PC-3 (cell line): ENCODE data around the gene GALNT1. TPM values are rescaled to one million over a fixed set of nuclear protein-coding genes. Genes with fewer than 3 reads are reported as not detected.

Source experiments
- ATAC-seq: fragments of 200-7000 bp; cut with Tn5 transposase; 2 replicates; pipeline ENCODE4 v1.9.1; 2020; ENCODE audit warnings: mild to moderate bottlenecking, moderate library complexity
- BruUV-seq: library from RNA; stranded (reverse); fragments of 400-500 nt; replicated peaks from 2 replicates; lab custom pipeline; 2021; lab: Mats Ljungman, UMichigan
- CTCF ChIA-PET: fragments of 300-600 bp; sonication (Branson Sonifier 250); formaldehyde crosslinking; loops from one replicate; lab custom pipeline; 2022; ENCODE audit warnings: antibody characterized with exemption; lab: Charles Lee
- POLR2A ChIA-PET: fragments of 300-600 bp; sonication (Branson Sonifier 250); formaldehyde crosslinking; loops from one replicate; lab custom pipeline; 2022; ENCODE audit warnings: antibody characterized with exemption; ENCODE audit not compliant: unreplicated experiment; lab: Charles Lee
- DNase-seq: peaks from one replicate; pipeline ENCODE4 v3.0.0-alpha.2; 2015
- H2AFZ ChIP-seq: fragments of 300-600 bp; sonication (generic); 2 replicates; pipeline ENCODE4 v1.6.0; 2016; ENCODE audit warnings: antibody characterized with exemption, low read length
- H3F3A ChIP-seq: fragments of 300-600 bp; sonication (generic); one replicate; pipeline ENCODE4 v1.6.0; 2017; ENCODE audit warnings: antibody characterized with exemption, low read length, control low read depth, mild to moderate bottlenecking; ENCODE audit not compliant: unreplicated experiment
- H3K27ac ChIP-seq: fragments of 300-600 bp; sonication (generic); 2 replicates; pipeline ENCODE4 v1.5.1; 2016; ENCODE audit warnings: mild to moderate bottlenecking, low read length
- H3K27me3 ChIP-seq: fragments of 300-600 bp; sonication (generic); 2 replicates; pipeline ENCODE4 v1.6.1; 2016; ENCODE audit warnings: low read length, mixed read lengths
- H3K36me3 ChIP-seq: fragments of 300-600 bp; sonication (generic); 2 replicates; pipeline ENCODE4 v1.6.1; 2016; ENCODE audit warnings: low read depth, mixed run types, low read length, mixed read lengths
- H3K4me1 ChIP-seq: fragments of 300-600 bp; sonication (generic); 2 replicates; pipeline ENCODE4 v1.5.1; 2016; ENCODE audit warnings: low read length; ENCODE audit not compliant: insufficient read depth
- H3K4me2 ChIP-seq: fragments of 300-600 bp; sonication (generic); 2 replicates; pipeline ENCODE4 v1.6.0; 2016; ENCODE audit warnings: low read length
- H3K4me3 ChIP-seq: fragments of 300-600 bp; sonication (generic); 2 replicates; pipeline ENCODE4 v1.5.1; 2016; ENCODE audit warnings: mild to moderate bottlenecking, low read length, mixed read lengths
- H3K79me2 ChIP-seq: fragments of 300-600 bp; sonication (generic); 2 replicates; pipeline ENCODE4 v1.6.1; 2017; ENCODE audit warnings: low read length, mixed read lengths
- H3K9ac ChIP-seq: fragments of 300-600 bp; sonication (generic); 2 replicates; pipeline ENCODE4 v1.6.0; 2016; ENCODE audit warnings: mild to moderate bottlenecking, low read length
- H3K9me2 ChIP-seq: fragments of 300-600 bp; sonication (generic); replicated peaks from 2 replicates; pipeline ENCODE4 v1.6.1; 2016; ENCODE audit warnings: mixed run types, low read length, mixed read lengths
- H3K9me3 ChIP-seq: fragments of 300-600 bp; sonication (generic); 2 replicates; pipeline ENCODE4 v1.6.1; 2016; ENCODE audit warnings: low read length, mixed read lengths
- H4K20me1 ChIP-seq: fragments of 300-600 bp; sonication (generic); 2 replicates; pipeline ENCODE4 v1.6.1; 2016; ENCODE audit warnings: low read length, mixed read lengths
- CTCF ChIP-seq: fragments of 300-600 bp; sonication (generic); conservative IDR thresholded peaks from 2 replicates; pipeline ENCODE4 v1.5.1; 2017; ENCODE audit warnings: antibody characterized with exemption, low read depth, mild to moderate bottlenecking, low read length
- EZH2 ChIP-seq: fragments of 300-600 bp; sonication (generic); IDR thresholded peaks from one replicate; pipeline ENCODE4 v1.6.1; 2017; ENCODE audit warnings: antibody characterized with exemption, mild to moderate bottlenecking, low read length; ENCODE audit not compliant: unreplicated experiment
- EZH2phosphoT487 ChIP-seq: fragments of 300-600 bp; sonication (generic); IDR thresholded peaks from 2 replicates; pipeline ENCODE4 v1.6.1; 2018; ENCODE audit warnings: mild to moderate bottlenecking, antibody characterized with exemption, low read length, borderline replicate concordance
- intact Hi-C: fragments of 100-400 bp; cut with micrococcal nuclease; formaldehyde crosslinking; loops from 2 replicates; pipeline ENCODE4 v1.9.0; 2023
- total RNA-seq: library from RNA; depleted of rRNA; stranded (reverse); fragments of >200 nt; gene quantifications from 2 replicates; pipeline ENCODE4 v1.2.3, GENCODE V29; 2014

The GALNT1 gene
- total RNA-seq, 1 experiment from 2014 or later = 25.0 TPM

- ChIA-PET CTCF (no interaction called here), POLR2A (no interaction called here)
- Histone ChIP-seq H4K20me1 (no peaks in the 10 kb centered on the region), H3K4me1 (no peaks in the 10 kb centered on the region), H2AFZ (no peak overlapping the region), H3K79me2 (peaks cover 3% of the 10 kb centered on the region; the same call in 1 of the 2 replicates), H3K9me3 (no peaks in the 10 kb centered on the region), H3K36me3 (no peaks in the 10 kb centered on the region), H3F3A (no peaks in the 10 kb centered on the region), H3K4me2 (no peak overlapping the region), H3K9me2 (no peaks in the 10 kb centered on the region), H3K27me3 (no peaks in the 10 kb centered on the region), H3K9ac (no peak overlapping the region), H3K4me3 (no peak overlapping the region), H3K27ac (no peak overlapping the region)
- BruUV-seq = no TSS peak
- intact Hi-C loops = no loop called here
- no peak for ATAC-seq
- no peak for DNase-seq
- TF ChIP-seq CTCF (no peak), EZH2 (no peak), EZH2phosphoT487 (no peak)
Observed at GRCh38 chr18:35625232-35625631, 43.7 kb downstream of the GALNT1 start.

GRCh38 chr18:35633761-35634160 lies 52.2 kb downstream of the GALNT1 start:
- ATAC-seq (no peak), DNase-seq (no peak)
- Histone ChIP-seq H3K9me3 (no peaks in the 10 kb centered on the region), H3K36me3 (no peaks in the 10 kb centered on the region), H3K9me2 (no peaks in the 10 kb centered on the region), H3K9ac (no peak overlapping the region), H4K20me1 (no peaks in the 10 kb centered on the region), H3F3A (no peaks in the 10 kb centered on the region), H2AFZ (no peak overlapping the region), H3K4me3 (no peak overlapping the region), H3K4me1 (peaks cover 23% of the 10 kb centered on the region), H3K27me3 (no peaks in the 10 kb centered on the region), H3K4me2 (no peak overlapping the region), H3K27ac (peak overlapping the region; percentile 69), H3K79me2 (no peaks in the 10 kb centered on the region)
- ChIA-PET CTCF (no interaction called here), POLR2A (no interaction called here)
- intact Hi-C loops = no loop called here
- TF ChIP-seq CTCF (no peak), EZH2 (no peak), EZH2phosphoT487 (no peak)
- no TSS peak for BruUV-seq

GRCh38 chr18:35634323-35634722 lies 52.8 kb downstream of the GALNT1 start:
- TF ChIP-seq EZH2phosphoT487 = no peak
- TF ChIP-seq CTCF = no peak
- no peak for TF ChIP-seq EZH2
- BruUV-seq = no TSS peak
- H3K4me1 ChIP-seq = peaks cover 27% of the 10 kb centered on the region
- H3F3A ChIP-seq = no peaks in the 10 kb centered on the region
- no peak overlapping the region for H3K4me3 ChIP-seq
- no peak overlapping the region for H3K4me2 ChIP-seq
- ATAC-seq = peak; percentile 19
- intact Hi-C loops = no loop called here
- no peaks in the 10 kb centered on the region for H3K9me2 ChIP-seq
- H3K27ac ChIP-seq = peak overlapping the region; percentile 69
- H3K27me3 ChIP-seq = no peaks in the 10 kb centered on the region
- H3K9me3 ChIP-seq = no peaks in the 10 kb centered on the region
- no peak overlapping the region for H2AFZ ChIP-seq
- no peaks in the 10 kb centered on the region for H4K20me1 ChIP-seq
- ChIA-PET POLR2A (no interaction called here), CTCF (no interaction called here)
- DNase-seq = peak; percentile 13
- H3K79me2 ChIP-seq = no peaks in the 10 kb centered on the region
- H3K36me3 ChIP-seq = no peaks in the 10 kb centered on the region
- 0 out of 2 replicates have a peak overlapping the region, but pooled peaks have one; percentile 29 for H3K9ac ChIP-seq
